HCT116 (cell line): ENCODE results near the gene HEBP1. TPM values are rescaled to one million over a fixed set of nuclear protein-coding genes. Genes with fewer than 3 reads are reported as not detected.

Source experiments
- ATAC-seq: fragments of 200-7000 bp; cut with Tn5 transposase; 2 replicates; pipeline ENCODE4 v1.9.1; 2020; ENCODE audit warnings: mild to moderate bottlenecking, moderate library complexity
- BruUV-seq: library from RNA; stranded (reverse); fragments of 400-500 nt; replicated peaks from 2 replicates; lab custom pipeline; 2021; lab: Mats Ljungman, UMichigan
- CTCF ChIA-PET: fragments of 300-600 bp; sonication (Branson Sonifier 250); formaldehyde crosslinking; loops from one replicate; lab custom pipeline; 2021; ENCODE audit warnings: antibody characterized with exemption; lab: Charles Lee
- POLR2A ChIA-PET: fragments of 300-600, 350-600 bp; sonication (Branson Sonifier 250); formaldehyde crosslinking; loops from one replicate; lab custom pipeline; 2021; ENCODE audit warnings: antibody characterized with exemption; lab: Charles Lee
- RAD21 ChIA-PET, 2 experiments: fragments of 300-600 bp; sonication (Branson Sonifier 250); formaldehyde crosslinking; loops; one replicate each; lab custom pipeline; 2023; ENCODE audit warnings: low total read pairs in 2 of 2; ENCODE audit not compliant: uncharacterized antibody in 2 of 2, unreplicated experiment in 2 of 2, low non-redundant PET in 1 of 2; lab: Charles Lee
- DNase-seq: peaks from one replicate; pipeline ENCODE4 v3.0.0-alpha.2; 2010; ENCODE audit warnings: low read depth, low spot score
- H2AFZ ChIP-seq: fragments of 200-600 bp; shearing (Covaris generic), sonication (generic); 2 replicates; pipeline ENCODE4 v1.6.1; 2017; ENCODE audit warnings: low read depth, mixed run types, mixed read lengths, antibody characterized with exemption, low read length; ENCODE audit not compliant: poor library complexity, severe bottlenecking
- H3K27ac ChIP-seq: 2 replicates; pipeline ENCODE4 v1.5.1; 2012; ENCODE audit warnings: low read depth, low read length
- H3K27me3 ChIP-seq: fragments of 200-600 bp; sonication (generic); 2 replicates; pipeline ENCODE4 v1.6.1; 2016; ENCODE audit warnings: mixed run types, low read length, mixed read lengths; ENCODE audit not compliant: insufficient read depth
- H3K36me3 ChIP-seq, 2 experiments: fragments of 200-500 bp in 1 of 2; fragments of 200-600 bp in 1 of 2; sonication (Bioruptor generic) in 1 of 2; sonication (generic) in 1 of 2; 2 replicates each; pipeline versions ENCODE4 v1.5.1 to v1.6.1; 2014 to 2016; ENCODE audit warnings: low read length in 2 of 2, inconsistent platforms in 1 of 2, mixed read lengths in 1 of 2, mixed run types in 1 of 2; ENCODE audit not compliant: insufficient read depth in 2 of 2, control insufficient read depth in 1 of 2
- H3K4me1 ChIP-seq, 2 experiments: fragments of 200-600 bp in 1 of 2; sonication (generic) in 1 of 2; 2 replicates each; pipeline versions ENCODE4 v1.5.1 to v1.6.1; 2012 to 2017; ENCODE audit warnings: low read length in 2 of 2, inconsistent platforms in 1 of 2, mild to moderate bottlenecking in 1 of 2, mixed read lengths in 1 of 2, mixed run types in 1 of 2, moderate library complexity in 1 of 2; ENCODE audit not compliant: insufficient read depth in 2 of 2, control insufficient read depth in 1 of 2
- H3K4me2 ChIP-seq: fragments of 200-600 bp; sonication (generic); 2 replicates; pipeline ENCODE4 v1.6.1; 2017; ENCODE audit warnings: mixed run types, low read length, mixed read lengths
- H3K4me3 ChIP-seq, 2 experiments: fragments of 200-600 bp in 1 of 2; sonication (generic) in 1 of 2; replicated peaks in 1 of 2; 2 replicates each; pipeline ENCODE4 v1.5.1; 2011 to 2016; ENCODE audit warnings: low read length in 2 of 2, control low read depth in 1 of 2, low read depth in 1 of 2, mild to moderate bottlenecking in 1 of 2, mixed read lengths in 1 of 2, mixed run types in 1 of 2
- H3K79me2 ChIP-seq: fragments of 200-600 bp; sonication (generic); 2 replicates; pipeline ENCODE4 v1.6.1; 2017; ENCODE audit warnings: mild to moderate bottlenecking, mixed run types, low read length, moderate library complexity, mixed read lengths; ENCODE audit not compliant: insufficient read depth
- H3K9ac ChIP-seq: fragments of 200-600 bp; sonication (generic); 2 replicates; pipeline ENCODE4 v1.6.1; 2016; ENCODE audit warnings: low read length, mixed read lengths
- H3K9me2 ChIP-seq: fragments of 200-600 bp; sonication (generic), shearing (Covaris generic); 2 replicates; pipeline ENCODE4 v1.6.1; 2017; ENCODE audit warnings: mixed run types, mild to moderate bottlenecking, moderate library complexity; ENCODE audit not compliant: insufficient read depth
- H3K9me3 ChIP-seq, 2 experiments: fragments of 200-500 bp in 1 of 2; fragments of 200-600 bp in 1 of 2; sonication (Bioruptor generic) in 1 of 2; sonication (generic) in 1 of 2; 2 replicates each; pipeline ENCODE4 v1.6.1; 2014 to 2017; ENCODE audit warnings: low read length in 2 of 2, mixed read lengths in 2 of 2, inconsistent platforms in 1 of 2, low read depth in 1 of 2, mild to moderate bottlenecking in 1 of 2, mixed run types in 1 of 2, moderate library complexity in 1 of 2; ENCODE audit not compliant: control insufficient read depth in 1 of 2, insufficient read depth in 1 of 2
- H4K20me1 ChIP-seq: fragments of 200-600 bp; sonication (generic), shearing (Covaris generic); 2 replicates; pipeline ENCODE4 v1.6.1; 2017; ENCODE audit warnings: mixed run types, mild to moderate bottlenecking, moderate library complexity; ENCODE audit not compliant: insufficient read depth
- CBX3 ChIP-seq: IDR thresholded peaks from 2 replicates; pipeline ENCODE4 v1.6.1; 2012; ENCODE audit warnings: low read depth
- CEBPB ChIP-seq: IDR thresholded peaks from 2 replicates; pipeline ENCODE4 v1.6.1; 2012; ENCODE audit warnings: low read depth
- EZH2 ChIP-seq: fragments of 200-600 bp; sonication (generic); IDR thresholded peaks from 2 replicates; pipeline ENCODE4 v1.6.1; 2017; ENCODE audit warnings: antibody characterized with exemption, mixed run types
- JUND ChIP-seq: IDR thresholded peaks from 2 replicates; pipeline ENCODE4 v1.6.1; 2012
- MAX ChIP-seq: IDR thresholded peaks from 2 replicates; pipeline ENCODE4 v1.6.1; 2012
- POLR2A ChIP-seq: IDR thresholded peaks from 2 replicates; pipeline ENCODE4 v1.7.0; 2011; ENCODE audit warnings: borderline replicate concordance; ENCODE audit not compliant: insufficient read depth, insufficient read length; ENCODE audit errors: extremely low read depth
- POLR2AphosphoS5 ChIP-seq: IDR thresholded peaks from 2 replicates; pipeline ENCODE4 v1.6.1; 2011; ENCODE audit warnings: mild to moderate bottlenecking, low read depth, low read length, moderate library complexity
- RAD21 ChIP-seq: IDR thresholded peaks from 2 replicates; pipeline ENCODE4 v1.6.1; 2012; ENCODE audit warnings: low read depth, mild to moderate bottlenecking
- REST ChIP-seq: IDR thresholded peaks from 2 replicates; pipeline ENCODE4 v1.6.1; 2012; ENCODE audit warnings: low read depth
- SIN3A ChIP-seq: IDR thresholded peaks from 2 replicates; pipeline ENCODE4 v1.6.1; 2012; ENCODE audit warnings: low read depth
- SP1 ChIP-seq: IDR thresholded peaks from 2 replicates; pipeline ENCODE4 v1.6.1; 2012; ENCODE audit warnings: low read depth
- SRF ChIP-seq: IDR thresholded peaks from 2 replicates; pipeline ENCODE4 v1.6.1; 2012; ENCODE audit warnings: low read depth
- TCF7L2 ChIP-seq: IDR thresholded peaks from 2 replicates; pipeline ENCODE4 v1.7.0; 2011; ENCODE audit warnings: borderline replicate concordance, inconsistent platforms; ENCODE audit not compliant: insufficient read depth, insufficient read length; ENCODE audit errors: extremely low read depth
- YY1 ChIP-seq: IDR thresholded peaks from 2 replicates; pipeline ENCODE4 v1.6.1; 2011; ENCODE audit warnings: low read length, low read depth, moderate library complexity, mild to moderate bottlenecking; ENCODE audit not compliant: insufficient replicate concordance; ENCODE audit errors: extremely low read depth
- ZFX ChIP-seq: fragments of 450-650 bp; IDR thresholded peaks from 2 replicates; pipeline ENCODE4 v1.6.1; 2017
- ZNF274 ChIP-seq: fragments of 200-500 bp; sonication (Bioruptor generic); IDR thresholded peaks from 2 replicates; pipeline ENCODE4 v1.6.1; 2014; ENCODE audit warnings: mild to moderate bottlenecking, low read depth, low read length, inconsistent platforms
- intact Hi-C: fragments of 100-400 bp; cut with micrococcal nuclease; formaldehyde crosslinking; loops from 2 replicates; pipeline ENCODE4 v1.10.0; 2022
- total RNA-seq: library from RNA; stranded (reverse); gene quantifications from one replicate; pipeline ENCODE4 v1.2.1, GENCODE V29; 2021; ENCODE audit not compliant: unreplicated experiment
- TF ChIP-seq, protein P1 (sequence below): IDR thresholded peaks from 2 replicates; pipeline ENCODE4 v1.6.1; 2012

The HEBP1 gene
- total RNA-seq, 1 experiment from 2014 or later, result 41.0 TPM

GRCh38 chr12:13000616-13000924 lies 505 bp upstream of the HEBP1 start:
- Histone ChIP-seq H3K4me2 (peak overlapping the region; percentile 88), H3K27me3 (no peaks in the 10 kb centered on the region), H2AFZ (peak overlapping the region; percentile 59), H3K36me3 (0 out of 4 replicates have a peak, but pooled peaks cover 0 to 2% of the 10 kb centered on the region in 2 experiments), H3K4me3 (peak overlapping the region; percentile 71 to 72), H3K9me3 (no peaks in the 10 kb centered on the region), H3K9ac (peak overlapping the region; percentile 77), H4K20me1 (no peaks in the 10 kb centered on the region), H3K9me2 (no peaks in the 10 kb centered on the region), H3K27ac (peak overlapping the region; percentile 55), H3K4me1 (peaks cover 4 to 20% of the 10 kb centered on the region in 2 experiments), H3K79me2 (peaks cover 25% of the 10 kb centered on the region)
- CTCF ChIA-PET, result no interaction called here
- DNase-seq, result peak; percentile 7
- POLR2A ChIA-PET, result no interaction called here
- peak; percentile 59 for ATAC-seq
- TSS peak; percentile 89 for BruUV-seq
- intact Hi-C loops, result loop anchor here (5.0 kb wide), 2 partner anchors 97 to 207 kb away; no protein-coding TSS in a partner anchor
- TF ChIP-seq, protein P1, sequence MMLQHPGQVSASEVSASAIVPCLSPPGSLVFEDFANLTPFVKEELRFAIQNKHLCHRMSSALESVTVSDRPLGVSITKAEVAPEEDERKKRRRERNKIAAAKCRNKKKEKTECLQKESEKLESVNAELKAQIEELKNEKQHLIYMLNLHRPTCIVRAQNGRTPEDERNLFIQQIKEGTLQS, result no peak
- TF ChIP-seq JUND (no peak), SIN3A (no peak), EZH2 (no peak), TCF7L2 (no peak)
- RAD21 ChIA-PET, result no interaction called here

GRCh38 chr12:12999271-12999958 lies 650 bp downstream of the HEBP1 start:
- H3K27ac ChIP-seq, result peak overlapping the region; percentile 45
- intact Hi-C loops, result no loop called here
- POLR2A ChIA-PET, result no interaction called here
- TF ChIP-seq SIN3A (no peak), TCF7L2 (no peak), SP1 (no peak), MAX (no peak), ZFX (no peak), YY1 (no peak), SRF (no peak), POLR2AphosphoS5 (no peak), REST (no peak), ZNF274 (no peak), CBX3 (no peak), RAD21 (no peak), CEBPB (no peak), POLR2A (no peak)

More at GRCh38 chr12:12999271-12999958, 650 bp downstream of the HEBP1 start:
- no peak for DNase-seq
- H2AFZ ChIP-seq, result no peak overlapping the region
- peak overlapping the region; percentile 72 to 90 for H3K4me3 ChIP-seq
- H3K4me2 ChIP-seq, result peak overlapping the region; percentile 88
- ATAC-seq, result peak; percentile 24
- RAD21 ChIA-PET, result no interaction called here
- H3K9ac ChIP-seq, result peak overlapping the region; percentile 77
- no peaks in the 10 kb centered on the region for H3K9me2 ChIP-seq
- peaks cover 25% of the 10 kb centered on the region for H3K79me2 ChIP-seq
- peaks cover 3 to 18% of the 10 kb centered on the region in 2 experiments; a peak in 3 of 4 replicates for H3K4me1 ChIP-seq
- no peaks in the 10 kb centered on the region for H3K9me3 ChIP-seq
- no peaks in the 10 kb centered on the region for H3K27me3 ChIP-seq
- CTCF ChIA-PET, result no interaction called here
- BruUV-seq, result TSS peak; percentile 47
- H3K36me3 ChIP-seq, result peaks cover 0 to 2% of the 10 kb centered on the region in 2 experiments; a peak in 1 of 4 replicates
- H4K20me1 ChIP-seq, result no peaks in the 10 kb centered on the region
